GM21367 (cell line): ENCODE measurements around the gene VPS16.

Experiments used
- ATAC-seq: cut with Tn5 transposase; IDR thresholded peaks from one replicate; pipeline ENCODE4 v1.9.1; 2021; ENCODE audit not compliant: unreplicated experiment

VPS16 gene

GRCh38 chr20:2867081-2867864 is 26.7 kb downstream of the VPS16 start:
- ATAC-seq = no peak

- ATAC-seq = no peak
Measured at GRCh38 chr20:2869381-2869780, 28.8 kb downstream of the VPS16 start.

GRCh38 chr20:2871111-2871465 is 30.5 kb downstream of the VPS16 start:
- no peak for ATAC-seq

- no peak for ATAC-seq
Measured at GRCh38 chr20:2871661-2872458, 31.3 kb downstream of the VPS16 start.

GRCh38 chr20:2872459-2873009 is 32.0 kb downstream of the VPS16 start:
- ATAC-seq = peak; percentile 23

GRCh38 chr20:2873010-2873746 is 32.6 kb downstream of the VPS16 start, which contains the start of gene PTPRA:
PTPRA (plus strand) TSS chr20:2873481; CDS start chr20:2964278, 90,797 bp downstream.
- peak; percentile 86 for ATAC-seq

GRCh38 chr20:2873747-2874041 is 33.1 kb downstream of the VPS16 start:
- ATAC-seq = peak; percentile 24

- no peak for ATAC-seq
Measured at GRCh38 chr20:2874456-2874855, 33.9 kb downstream of the VPS16 start.

GRCh38 chr20:2875690-2876203 is 35.2 kb downstream of the VPS16 start:
- no peak for ATAC-seq

- no peak for ATAC-seq
Measured at GRCh38 chr20:2878515-2878914, 38.0 kb downstream of the VPS16 start.

- no peak for ATAC-seq
Measured at GRCh38 chr20:2879146-2879545, 38.6 kb downstream of the VPS16 start.

GRCh38 chr20:2880650-2881049 is 40.1 kb downstream of the VPS16 start:
- ATAC-seq = no peak

GRCh38 chr20:2883726-2884637 is 43.4 kb downstream of the VPS16 start:
- no peak for ATAC-seq

GRCh38 chr20:2887715-2888114 is 47.2 kb downstream of the VPS16 start:
- no peak for ATAC-seq

GRCh38 chr20:2888224-2888955 is 47.8 kb downstream of the VPS16 start:
- ATAC-seq = no peak

- ATAC-seq = no peak
Measured at GRCh38 chr20:2889209-2889608, 48.7 kb downstream of the VPS16 start.

GRCh38 chr20:2889797-2890196 is 49.3 kb downstream of the VPS16 start:
- no peak for ATAC-seq

GRCh38 chr20:2890742-2891141 is 50.2 kb downstream of the VPS16 start:
- no peak for ATAC-seq

GRCh38 chr20:2891343-2891742 is 50.8 kb downstream of the VPS16 start:
- no peak for ATAC-seq

GRCh38 chr20:2892376-2892775 is 51.8 kb downstream of the VPS16 start:
- ATAC-seq = no peak
